H1 (cell line): ENCODE measurements around the gene CIT. TPM values are rescaled to one million over a fixed set of nuclear protein-coding genes. Genes with fewer than 3 reads are reported as not detected.

ENCODE experiments used
- CTCF ChIA-PET: fragments of 300-600 bp; sonication (Branson Sonifier 250); formaldehyde crosslinking; loops from one replicate; lab custom pipeline; 2021; ENCODE audit not compliant: partially characterized antibody; lab: Charles Lee
- POLR2A ChIA-PET: fragments of 300-600 bp; sonication (Branson Sonifier 250); formaldehyde crosslinking; loops from one replicate; lab custom pipeline; 2021; ENCODE audit warnings: inconsistent platforms; ENCODE audit not compliant: partially characterized antibody; lab: Charles Lee
- DNase-seq, 2 experiments: peaks; one replicate each; pipeline versions ENCODE4 v3.0.0 to v3.0.0-alpha.2; 2010 to 2022; ENCODE audit warnings: low spot score in 2 of 2, low read depth in 1 of 2, mixed read lengths in 1 of 2
- FAIRE-seq: peaks from 2 replicates; lab custom pipeline; 2011; peaks lifted over from hg19 to GRCh38; lab: Jason Lieb, UNC
- H2AFZ ChIP-seq: 2 replicates; pipeline ENCODE4 v1.8.1; 2012; ENCODE audit warnings: low read length, inconsistent platforms
- H2AK5ac ChIP-seq: 2 replicates; pipeline ENCODE4 v1.6.1; 2013; ENCODE audit warnings: low read depth, low read length
- H2BK120ac ChIP-seq: replicated peaks from 2 replicates; pipeline ENCODE3; 2013; ENCODE audit warnings: low read depth, low read length, inconsistent platforms
- H2BK12ac ChIP-seq: 2 replicates; pipeline ENCODE4 v1.6.1; 2013; ENCODE audit warnings: low read depth, low read length
- H2BK15ac ChIP-seq: 2 replicates; pipeline ENCODE4 v1.6.1; 2013; ENCODE audit warnings: low read length
- H2BK20ac ChIP-seq: 2 replicates; pipeline ENCODE4 v1.6.1; 2013; ENCODE audit warnings: low read length
- H2BK5ac ChIP-seq: 2 replicates; pipeline ENCODE4 v1.6.1; 2013; ENCODE audit warnings: low read depth, low read length
- H3K14ac ChIP-seq: 2 replicates; pipeline ENCODE4 v1.6.1; 2013; ENCODE audit warnings: inconsistent platforms; ENCODE audit not compliant: insufficient read length
- H3K18ac ChIP-seq: 2 replicates; pipeline ENCODE4 v1.6.1; 2013; ENCODE audit warnings: low read length; ENCODE audit errors: extremely low read depth
- H3K23ac ChIP-seq: 2 replicates; pipeline ENCODE4 v1.6.1; 2013; ENCODE audit warnings: inconsistent platforms; ENCODE audit not compliant: insufficient read length
- H3K23me2 ChIP-seq: 2 replicates; pipeline ENCODE4 v1.6.1; 2013; ENCODE audit warnings: low read depth, low read length
- H3K27ac ChIP-seq: 2 replicates; pipeline ENCODE4 v1.6.1; 2011; ENCODE audit warnings: low read depth, low read length, inconsistent platforms
- H3K27me3 ChIP-seq, 4 experiments: replicated peaks in 1 of 4; 1 replicate in 1 of 4; 2 replicates in 3 of 4; pipeline versions ENCODE4 v1.6.1 to v1.8.1; 2011 to 2013; ENCODE audit warnings: low read length in 3 of 4, mild to moderate bottlenecking in 3 of 4, inconsistent platforms in 2 of 4, mixed read lengths in 2 of 4, moderate library complexity in 1 of 4; ENCODE audit not compliant: control insufficient read depth in 3 of 4, insufficient read depth in 3 of 4; ENCODE audit errors: extremely low read depth in 1 of 4
- H3K36me3 ChIP-seq, 4 experiments: 2 replicates each; pipeline versions ENCODE4 v1.6.1 to v1.8.1; 2011 to 2013; ENCODE audit warnings: mild to moderate bottlenecking in 4 of 4, low read length in 3 of 4, moderate library complexity in 2 of 4, control low read depth in 1 of 4, inconsistent platforms in 1 of 4; ENCODE audit not compliant: insufficient read depth in 4 of 4, control insufficient read depth in 2 of 4
- H3K4ac ChIP-seq: replicated peaks from 2 replicates; pipeline ENCODE3; 2013; ENCODE audit warnings: low read length, low read depth, mixed read lengths, inconsistent platforms; ENCODE audit not compliant: insufficient read length
- H3K4me1 ChIP-seq, 4 experiments: replicated peaks in 1 of 4; 1 replicate in 1 of 4; 2 replicates in 3 of 4; pipeline versions ENCODE4 v1.6.1 to v1.8.1; 2011 to 2013; ENCODE audit warnings: low read length in 3 of 4, inconsistent platforms in 2 of 4, mixed read lengths in 1 of 4; ENCODE audit not compliant: insufficient read depth in 4 of 4, control insufficient read depth in 3 of 4
- H3K4me2 ChIP-seq, 2 experiments: 2 replicates each; pipeline versions ENCODE4 v1.6.1 to v1.8.1; 2011 to 2013; ENCODE audit warnings: low read depth in 2 of 2, low read length in 2 of 2, control low read depth in 1 of 2, inconsistent platforms in 1 of 2, mild to moderate bottlenecking in 1 of 2; ENCODE audit not compliant: insufficient read depth in 1 of 2
- H3K4me3 ChIP-seq, 4 experiments: fragments of 200-600, 300-600 bp in 1 of 4; sonication (generic), shearing (Covaris generic), sonication (Bioruptor Twin) in 1 of 4; 2 replicates each; pipeline versions ENCODE4 v1.5.1 to v1.8.1; 2011 to 2016; ENCODE audit warnings: low read length in 4 of 4, low read depth in 3 of 4, control low read depth in 2 of 4, inconsistent platforms in 2 of 4, mild to moderate bottlenecking in 2 of 4, mixed read lengths in 1 of 4, moderate library complexity in 1 of 4; ENCODE audit not compliant: insufficient read depth in 2 of 4; ENCODE audit errors: extremely low read depth in 1 of 4
- H3K56ac ChIP-seq: replicated peaks from 2 replicates; pipeline ENCODE3; 2013; ENCODE audit warnings: low read depth, mild to moderate bottlenecking, mixed read lengths, low read length, inconsistent platforms; ENCODE audit not compliant: insufficient read length
- H3K79me1 ChIP-seq: 2 replicates; pipeline ENCODE4 v1.6.1; 2013; ENCODE audit warnings: low read depth, low read length, control low read depth
- H3K79me2 ChIP-seq, 2 experiments: 2 replicates each; pipeline versions ENCODE4 v1.6.1 to v1.8.1; 2012 to 2013; ENCODE audit warnings: low read length in 2 of 2, mild to moderate bottlenecking in 2 of 2, inconsistent platforms in 1 of 2; ENCODE audit not compliant: insufficient read depth in 2 of 2, control insufficient read depth in 1 of 2
- H3K9ac ChIP-seq, 4 experiments: replicated peaks in 1 of 4; 1 replicate in 1 of 4; 2 replicates in 3 of 4; pipeline versions ENCODE4 v1.6.1 to v1.8.1; 2011 to 2013; ENCODE audit warnings: low read depth in 3 of 4, low read length in 3 of 4, control low read depth in 2 of 4, mild to moderate bottlenecking in 2 of 4, moderate library complexity in 2 of 4, inconsistent platforms in 1 of 4; ENCODE audit errors: extremely low read depth in 1 of 4
- H3K9me3 ChIP-seq, 2 experiments: 2 replicates each; pipeline versions ENCODE4 v1.6.1 to v1.8.1; 2012 to 2013; ENCODE audit warnings: mild to moderate bottlenecking in 2 of 2, moderate library complexity in 2 of 2, control low read depth in 1 of 2, inconsistent platforms in 1 of 2, low read depth in 1 of 2, low read length in 1 of 2, mixed read lengths in 1 of 2; ENCODE audit not compliant: insufficient read depth in 2 of 2
- H4K20me1 ChIP-seq, 2 experiments: replicated peaks in 1 of 2; 2 replicates each; pipeline versions ENCODE3 to v1.8.1; 2011 to 2013; ENCODE audit warnings: inconsistent platforms in 2 of 2, low read length in 2 of 2, mild to moderate bottlenecking in 1 of 2; ENCODE audit not compliant: insufficient read depth in 2 of 2, control insufficient read depth in 1 of 2
- H4K5ac ChIP-seq: 2 replicates; pipeline ENCODE4 v1.6.1; 2013; ENCODE audit warnings: low read length, low read depth, mixed read lengths, inconsistent platforms; ENCODE audit not compliant: insufficient read length
- H4K8ac ChIP-seq: 2 replicates; pipeline ENCODE4 v1.8.0; 2013; ENCODE audit warnings: mild to moderate bottlenecking, moderate library complexity, low read length, inconsistent platforms; ENCODE audit not compliant: insufficient read depth; ENCODE audit errors: extremely low read depth
- H4K91ac ChIP-seq: replicated peaks from 2 replicates; pipeline ENCODE3; 2013; ENCODE audit warnings: low read length, mixed read lengths, inconsistent platforms; ENCODE audit not compliant: insufficient read length
- CHD1 ChIP-seq: IDR thresholded peaks from 2 replicates; pipeline ENCODE4 v1.6.1; 2012; ENCODE audit warnings: low read depth, low read length, improper control_type of control experiment
- EZH2 ChIP-seq: fragments of 200-600 bp; sonication (generic); IDR thresholded peaks from 2 replicates; pipeline ENCODE4 v1.7.1; 2012; ENCODE audit warnings: low read depth, mild to moderate bottlenecking, moderate library complexity, low read length, inconsistent platforms; ENCODE audit not compliant: severe bottlenecking
- RNF2 ChIP-seq: fragments of 200-900, 300-1000 bp; sonication (generic); IDR thresholded peaks from 2 replicates; pipeline ENCODE4 v1.7.1; 2016; ENCODE audit warnings: borderline replicate concordance, low read depth, mild to moderate bottlenecking, antibody characterized with exemption, low read length; ENCODE audit not compliant: poor library complexity, severe bottlenecking; ENCODE audit errors: missing control alignments
- WGBS, 2 experiments: shearing (Covaris generic) in 1 of 2; methylation state at CpG; one replicate each; pipeline versions ENCODE4 v1.1.6 to v1.1.7; 2013 to 2015; ENCODE audit warnings: low lambda C conversion rate in 2 of 2, mixed read lengths in 2 of 2, inconsistent platforms in 1 of 2, low coverage in 1 of 2, missing lambda C conversion rate in 1 of 2; ENCODE audit not compliant: insufficient replicate concordance in 2 of 2, insufficient coverage in 1 of 2, insufficient read length in 1 of 2; ENCODE audit errors: extremely low coverage in 1 of 2, missing lambda C conversion rate in 1 of 2; 5-methylcytosine and 5-hydroxymethylcytosine counted together
- polyA plus RNA-seq, 7 experiments: library from polyadenylated mRNA; depleted of rRNA in 3 of 7; stranded (reverse) in 5 of 7; unstranded in 2 of 7; fragments of >200 nt in 5 of 7; fragments of 200-250 nt in 2 of 7; gene quantifications; 1 replicate in 5 of 7; 2 replicates in 1 of 7; 4 replicates in 1 of 7; pipeline versions ENCODE4 v1.2.1 to v1.2.3, GENCODE V29; 2011 to 2013; ENCODE audit warnings: missing spikeins in 2 of 7, mixed read lengths in 2 of 7
- total RNA-seq: library from RNA; stranded (reverse); fragmentation: NEBNext Ultra II Directional; extraction: Animal tissue kit (Norgen Biotek cat#: 25700); gene quantifications from 2 replicates; pipeline ENCODE4 v1.2.1, GENCODE V29; 2021

Gene CIT
- total and polyA plus RNA-seq, 2 of the 8 experiments (the other 6 are each of a cell fraction or from before 2014, with no cell fraction given), result 17.1 to 60.9 TPM

DNA sequence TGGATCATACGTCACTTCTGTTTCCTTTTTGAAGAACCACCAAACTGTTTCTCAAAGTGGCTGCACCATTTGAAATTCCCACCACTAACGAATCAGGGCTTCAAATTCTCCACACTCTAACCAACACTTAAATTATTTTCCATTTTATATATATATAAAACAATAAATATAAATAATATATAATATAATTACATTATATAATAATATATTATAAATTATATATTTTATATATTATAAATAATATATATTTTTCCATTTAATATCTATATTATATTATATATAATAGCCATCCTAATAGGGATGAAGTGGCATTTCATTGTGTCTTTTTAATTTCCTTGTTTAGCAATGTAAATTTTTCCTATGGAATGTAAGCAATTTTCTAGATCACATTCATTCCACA lies 24.6 kb upstream of the CIT start:
- H3K4me2 ChIP-seq, result no peak overlapping the region
- H3K27me3 ChIP-seq, result no peaks in the 10 kb centered on the region
- FAIRE-seq, result no peak
- no peak overlapping the region for H2BK5ac ChIP-seq
- no peaks in the 10 kb centered on the region; the same call in 1 of the 2 replicates for H3K23me2 ChIP-seq
- ChIA-PET POLR2A (no interaction called here), CTCF (interaction anchor here (0.7 to 4.2 kb wide), 7 partner anchors 14 to 106 kb away, joined by 3 to 22 read pairs (median 4); partner anchors contain the start of gene CIT)
- H3K4me3 ChIP-seq, result no peak overlapping the region
- H3K79me2 ChIP-seq, result no peaks in the 10 kb centered on the region
- no peak overlapping the region for H3K23ac ChIP-seq
- H3K4me1 ChIP-seq, result no peaks in the 10 kb centered on the region
- no peak overlapping the region for H3K27ac ChIP-seq
- H3K4ac ChIP-seq, result no peak overlapping the region
- no peak overlapping the region for H4K8ac ChIP-seq
- H3K9me3 ChIP-seq, result no peaks in the 10 kb centered on the region
- H3K18ac ChIP-seq, result no peak overlapping the region
- H3K14ac ChIP-seq, result no peak overlapping the region
- H3K56ac ChIP-seq, result no peak overlapping the region
- H3K79me1 ChIP-seq, result no peaks in the 10 kb centered on the region
- no peak overlapping the region for H3K9ac ChIP-seq
- no peaks in the 10 kb centered on the region for H3K36me3 ChIP-seq
- no peaks in the 10 kb centered on the region for H4K20me1 ChIP-seq
- no peak overlapping the region for H2AFZ ChIP-seq
- no peak overlapping the region for H2BK120ac ChIP-seq
- WGBS, 2 experiments, result 90% methylated on average over 2 of the region's 2 CpGs; no CpG with 5 or more reads in 1 of the 2 experiments
- no peak for DNase-seq
- no peak overlapping the region for H4K5ac ChIP-seq
- H2BK15ac ChIP-seq, result no peak overlapping the region
- no peak overlapping the region for H4K91ac ChIP-seq
- no peak overlapping the region for H2BK20ac ChIP-seq
- H2AK5ac ChIP-seq, result no peak overlapping the region
- no peak overlapping the region for H2BK12ac ChIP-seq
- no peak for TF ChIP-seq EZH2
- no peak for TF ChIP-seq CHD1
- no peak for TF ChIP-seq RNF2
